Jurkat, Clone E6-1 (cell line): ENCODE results near the gene MGAT5.

Experiments used
- DNase-seq: peaks from one replicate; pipeline ENCODE4 v3.0.0-alpha.2; 2011; ENCODE audit warnings: low read depth, low spot score
- H3K4me3 ChIP-seq: 2 replicates; pipeline ENCODE4 v1.5.1; 2011; ENCODE audit warnings: mild to moderate bottlenecking, low read length, control low read depth, moderate library complexity

MGAT5 gene

DNA sequence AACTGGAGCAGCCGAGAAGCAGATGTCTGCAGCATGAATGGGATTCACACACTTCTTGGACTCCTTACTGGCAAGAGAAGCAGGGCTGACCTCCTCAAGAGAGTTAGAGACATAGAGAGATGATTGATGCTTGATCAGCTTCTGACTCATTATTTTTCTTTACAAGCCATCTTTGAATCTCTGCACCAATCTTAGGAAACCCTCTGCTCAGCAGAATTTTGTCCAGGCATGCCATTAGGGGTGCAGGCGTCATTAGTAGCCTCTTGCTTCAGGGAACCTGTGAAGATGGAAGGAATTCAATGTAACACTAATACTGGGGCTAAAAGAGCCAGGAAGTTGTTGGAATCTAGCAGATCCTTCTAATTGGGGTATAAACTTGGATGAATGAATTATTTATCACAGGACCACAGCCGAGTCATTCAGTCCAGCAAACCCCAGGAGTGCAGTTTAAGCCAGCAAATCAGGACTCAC, 151.8 kb downstream of the MGAT5 start:
- no peak overlapping the region for H3K4me3 ChIP-seq
- DNase-seq = no peak

GRCh38 chr2:134406311-134406710, 152.4 kb downstream of the MGAT5 start:
- no peak overlapping the region for H3K4me3 ChIP-seq
- DNase-seq = no peak

- peak; percentile 25 for DNase-seq
- no peak overlapping the region for H3K4me3 ChIP-seq
Observed at GRCh38 chr2:134406736-134407135, 152.9 kb downstream of the MGAT5 start.

DNA sequence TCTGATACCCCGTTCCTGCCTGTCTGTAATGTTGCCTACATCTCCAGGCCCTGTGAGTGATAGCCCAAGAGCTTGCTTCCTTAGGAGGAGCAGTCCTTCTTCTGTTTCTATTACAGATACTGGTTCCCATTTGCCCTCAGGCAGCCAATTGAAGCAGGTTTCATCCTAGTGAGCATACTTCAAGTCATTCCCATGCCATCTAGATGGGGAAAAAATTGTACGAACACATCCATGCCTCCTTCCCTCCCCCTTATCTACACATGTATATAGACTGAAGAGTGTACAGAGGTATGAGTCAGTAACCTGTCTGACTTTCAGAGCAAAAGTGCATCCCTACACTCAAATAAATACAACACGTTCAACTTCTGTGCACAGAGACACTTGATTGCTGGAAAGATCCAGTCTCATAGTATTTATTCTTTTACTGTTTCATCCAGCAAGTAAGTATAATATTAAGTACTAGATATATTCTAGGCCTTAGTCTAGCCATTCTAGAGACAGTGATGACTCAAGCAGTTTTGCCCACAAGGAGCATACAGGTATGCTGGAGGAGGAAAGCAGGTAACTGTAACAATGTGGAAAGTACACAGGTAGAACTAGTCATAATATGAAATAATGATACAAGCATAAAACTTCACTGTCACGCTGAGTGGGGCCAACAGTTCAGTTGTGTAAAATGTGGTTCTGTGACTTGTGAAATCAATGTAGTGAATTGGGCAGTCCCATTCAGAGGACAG, 153.4 kb downstream of the MGAT5 start:
- no peak for DNase-seq
- H3K4me3 ChIP-seq = no peak overlapping the region

DNA sequence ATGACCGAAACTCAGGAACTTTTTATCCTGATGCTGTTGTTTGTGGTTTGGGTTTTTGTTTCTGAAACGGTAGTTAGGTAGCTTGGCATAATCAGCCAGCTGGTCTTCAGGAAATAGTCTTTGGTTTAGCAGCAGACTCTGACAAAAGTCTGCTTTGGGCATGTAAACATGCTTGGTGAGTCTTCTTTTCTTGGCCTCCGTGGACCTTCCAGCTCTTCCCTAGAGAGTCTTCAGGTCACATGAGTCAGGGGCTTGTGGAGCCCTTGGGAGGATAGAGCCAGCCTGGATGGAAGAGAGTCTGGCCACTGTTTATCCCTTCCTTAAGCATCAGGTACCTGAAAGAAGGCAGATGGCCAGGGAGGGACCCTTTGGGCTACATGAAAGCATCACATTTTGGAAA, 154.5 kb downstream of the MGAT5 start:
- peak; percentile 18 for DNase-seq
- H3K4me3 ChIP-seq = no peak overlapping the region

GRCh38 chr2:134408791-134409190, 154.9 kb downstream of the MGAT5 start:
- peak; percentile 72 for DNase-seq
- H3K4me3 ChIP-seq = no peak overlapping the region

- DNase-seq = peak; percentile 80
- no peak overlapping the region for H3K4me3 ChIP-seq
Observed at GRCh38 chr2:134410006-134410405, 156.1 kb downstream of the MGAT5 start.

- no peak for DNase-seq
Observed at GRCh38 chr2:134410831-134411231, 157.0 kb downstream of the MGAT5 start.

GRCh38 chr2:134411279-134411827, 157.5 kb downstream of the MGAT5 start:
- peak; percentile 85 for DNase-seq
- H3K4me3 ChIP-seq = no peak overlapping the region

More at GRCh38 chr2:134410831-134411231, 157.0 kb downstream of the MGAT5 start:
- H3K4me3 ChIP-seq = no peak overlapping the region

DNA sequence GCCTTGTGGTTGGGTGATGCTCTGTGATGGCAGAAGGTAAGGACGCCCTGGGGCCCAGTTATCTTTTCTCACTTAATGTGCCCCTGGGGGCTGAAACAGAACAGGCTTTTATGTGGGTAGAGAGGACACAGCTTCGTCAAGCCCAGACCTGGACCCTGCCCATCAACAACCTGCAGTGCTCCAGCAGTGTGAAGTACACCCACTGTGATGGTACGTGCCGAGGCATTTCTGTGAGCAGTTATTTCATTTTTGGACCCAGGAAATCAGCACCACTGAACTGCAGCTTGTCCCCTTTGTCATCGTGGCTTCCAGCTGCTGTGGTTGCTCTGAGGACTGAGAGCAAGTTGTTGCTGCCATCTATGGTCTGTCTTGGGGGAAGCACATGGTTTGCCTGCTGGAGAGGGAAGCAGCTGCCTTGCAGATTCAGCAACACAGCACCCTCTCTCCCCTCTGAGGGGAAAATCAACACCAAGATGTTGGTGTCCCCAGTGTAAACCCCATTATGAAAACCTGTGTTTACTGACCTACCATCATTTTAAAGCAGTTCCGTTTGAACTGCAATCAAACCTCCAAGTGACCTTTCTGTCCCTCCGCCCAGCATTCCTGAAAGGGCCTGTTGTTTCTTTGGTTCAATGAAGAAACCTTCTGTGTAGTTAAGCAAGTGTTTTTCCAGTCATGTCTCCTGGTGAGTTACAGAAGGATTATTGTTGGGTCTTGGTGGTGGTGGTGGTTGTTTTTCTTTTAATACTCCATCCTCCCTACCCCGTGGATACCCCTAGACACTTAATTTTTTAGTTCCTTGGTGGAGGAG, 158.2 kb downstream of the MGAT5 start:
- no peak overlapping the region for H3K4me3 ChIP-seq
- peak; percentile 93 for DNase-seq

- no peak overlapping the region for H3K4me3 ChIP-seq
- no peak for DNase-seq
Observed at GRCh38 chr2:134412639-134412999, 158.7 kb downstream of the MGAT5 start.

- DNase-seq = no peak
- H3K4me3 ChIP-seq = no peak overlapping the region
Observed at GRCh38 chr2:134413430-134413829, 159.6 kb downstream of the MGAT5 start.

DNA sequence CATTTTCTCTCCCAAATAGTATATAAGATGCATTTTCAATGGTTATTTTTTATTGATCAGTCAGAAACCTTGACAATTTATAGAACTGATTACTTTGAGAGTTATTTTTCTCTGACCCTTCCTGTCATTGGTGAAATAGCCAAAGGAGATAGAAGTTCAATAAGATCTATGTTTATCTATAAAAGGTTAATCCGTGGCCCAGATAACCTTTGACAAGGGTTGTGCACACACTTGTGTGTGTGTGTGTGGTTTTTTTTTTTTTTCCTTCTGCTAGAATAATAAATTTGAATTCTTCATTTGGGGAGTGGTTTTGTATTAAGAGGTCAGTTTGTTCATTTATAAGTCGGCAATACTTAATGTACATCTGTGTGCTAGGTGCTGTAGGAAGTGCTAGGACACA, 160.0 kb downstream of the MGAT5 start:
- DNase-seq = no peak
- H3K4me3 ChIP-seq = no peak overlapping the region

- H3K4me3 ChIP-seq = no peak overlapping the region
- DNase-seq = no peak
Observed at GRCh38 chr2:134416018-134416417, 162.1 kb downstream of the MGAT5 start.

GRCh38 chr2:134416637-134417036, 162.8 kb downstream of the MGAT5 start:
- no peak for DNase-seq
- no peak overlapping the region for H3K4me3 ChIP-seq

DNA sequence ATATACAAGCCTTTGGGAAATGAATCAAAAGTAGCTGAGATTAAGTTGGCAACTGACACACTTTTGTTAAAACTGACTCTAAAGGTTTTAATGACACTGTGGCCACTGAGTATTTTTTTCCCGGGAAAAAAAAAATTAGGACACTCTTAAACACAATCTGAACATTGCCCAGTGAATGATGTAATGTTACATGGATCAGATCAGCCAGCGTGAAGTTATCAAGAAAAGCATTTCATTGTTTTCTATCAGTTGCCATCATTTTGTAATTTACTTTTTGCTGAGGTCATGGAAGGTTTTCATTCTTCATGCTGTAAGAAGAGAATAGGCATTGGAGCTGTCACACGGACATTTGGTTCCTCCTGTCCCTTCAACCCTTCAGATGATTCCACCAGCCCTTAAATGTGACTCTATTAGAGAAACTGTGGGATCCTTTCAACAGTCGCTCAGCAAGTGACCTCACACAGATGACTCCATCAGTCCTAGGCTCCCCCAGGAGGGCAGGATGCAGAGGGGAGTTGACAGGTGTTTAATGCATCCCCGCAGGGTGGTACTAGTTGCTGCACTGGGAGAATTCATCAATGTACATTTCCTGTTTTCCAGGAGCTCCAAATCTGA, 164.2 kb downstream of the MGAT5 start:
- DNase-seq = no peak

DNA sequence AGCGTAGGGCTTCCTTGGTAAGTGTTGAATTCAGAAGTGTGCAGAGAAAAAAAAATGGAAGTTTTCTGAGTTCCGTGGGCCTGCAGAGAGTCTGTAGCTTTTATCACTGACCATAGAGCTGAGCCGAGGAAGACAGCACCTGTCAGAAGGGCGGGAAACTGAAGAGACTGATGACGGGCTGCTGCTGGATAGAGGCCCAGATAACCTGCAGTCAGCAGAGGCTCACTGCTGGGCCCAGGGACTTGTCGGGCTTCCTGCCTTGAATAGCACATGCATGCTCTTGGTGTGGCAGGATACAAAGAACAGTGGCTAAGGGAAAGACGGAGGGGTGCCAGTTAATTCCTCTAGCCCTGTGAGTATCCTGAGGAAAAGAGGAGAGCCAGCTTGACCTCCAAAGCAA, 166.4 kb downstream of the MGAT5 start:
- H3K4me3 ChIP-seq = no peak overlapping the region
- no peak for DNase-seq

More for the DNA sequence above, 164.2 kb downstream of the MGAT5 start:
- no peak overlapping the region for H3K4me3 ChIP-seq

- DNase-seq = no peak
- H3K4me3 ChIP-seq = no peak overlapping the region
Observed at GRCh38 chr2:134420920-134421319, 167.0 kb downstream of the MGAT5 start.

DNA sequence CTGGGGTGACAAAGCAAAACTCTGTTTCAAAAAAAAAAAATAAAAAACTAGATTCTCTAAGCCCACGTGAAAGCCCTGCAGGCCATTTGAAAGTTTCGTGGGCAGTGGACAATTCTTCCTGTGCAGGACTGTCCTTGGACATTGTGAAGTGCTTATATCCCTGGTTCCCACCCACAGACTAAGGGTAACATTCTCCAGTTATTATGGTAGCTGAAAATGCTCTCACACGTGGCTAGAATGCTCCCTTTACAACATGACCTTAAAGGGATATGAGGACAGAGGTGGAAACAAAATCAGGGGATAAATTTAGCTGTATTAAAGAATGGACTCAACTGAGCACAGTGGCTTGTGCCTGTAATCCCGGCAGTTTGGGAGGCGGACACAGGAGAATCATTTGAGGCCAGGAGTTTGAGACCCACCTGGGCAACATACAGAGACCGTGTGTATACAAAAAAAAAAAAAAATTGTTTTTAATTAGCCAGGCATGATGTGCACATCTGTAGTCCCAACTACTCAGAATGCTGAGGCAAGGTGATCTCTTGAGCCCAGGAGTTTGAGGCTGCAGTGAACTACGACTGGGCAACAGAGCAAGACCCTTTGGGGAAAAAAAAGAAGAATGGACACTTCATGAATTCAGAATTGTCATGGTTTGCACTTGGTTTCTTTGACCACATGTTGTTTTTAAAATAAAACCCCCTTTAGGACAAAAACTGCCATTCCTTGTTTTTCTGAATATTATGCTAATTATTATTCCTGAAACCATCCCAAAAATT, 167.9 kb downstream of the MGAT5 start:
- no peak for DNase-seq
- no peak overlapping the region for H3K4me3 ChIP-seq
